OCI-LY3 (cell line): Measurements from ENCODE around the gene MTMR3.

Source experiments
- CTCF ChIP-seq: fragments of 200-600, 300-600 bp; sonication (generic); IDR thresholded peaks from 2 replicates; pipeline ENCODE4 v1.5.1; 2014; ENCODE audit warnings: antibody characterized with exemption, low read length, low read depth
- EZH2phosphoT487 ChIP-seq: fragments of 200-600 bp; shearing (Covaris generic); IDR thresholded peaks from 2 replicates; pipeline ENCODE4 v1.6.1; 2018; ENCODE audit warnings: antibody characterized with exemption, mixed run types, low read depth

- TF ChIP-seq EZH2phosphoT487 (no peak), CTCF (no peak)
Measured at GRCh38 chr22:29987137-29987536, 104.2 kb downstream of the MTMR3 start.
